Lower leg skin (tissue), 4 donors: ENCODE data around the gene NLRP1. TPM values are rescaled to one million over a fixed set of nuclear protein-coding genes. Genes with fewer than 3 reads are reported as not detected.

Experiments used
- DNase-seq, 2 donors: peaks; one replicate each; pipeline ENCODE4 v3.0.0-alpha.2; 2019; ENCODE audit warnings: low spot score in 2 of 2
- H3K4me3 ChIP-seq: fragments of 200-600 bp; sonication (generic); 2 replicates; pipeline ENCODE4 v1.5.1; 2017; ENCODE audit warnings: mild to moderate bottlenecking, low read depth; ENCODE audit not compliant: poor library complexity, severe bottlenecking
- POLR2A ChIP-seq, 2 donors: fragments of 450-650 bp; IDR thresholded peaks; one replicate each; pipeline ENCODE4 v1.6.1; 2016 to 2017; ENCODE audit warnings: antibody characterized with exemption in 2 of 2, mild to moderate bottlenecking in 1 of 2, moderate library complexity in 1 of 2
- WGBS, 2 donors: methylation state at CpG; one replicate each; pipeline ENCODE4 v1.1.5; 2018; 5-methylcytosine and 5-hydroxymethylcytosine counted together
- intact Hi-C: fragments of 100-400 bp; cut with DNase I; formaldehyde crosslinking; loops from one replicate; pipeline ENCODE4 v1.15.0; 2023; ENCODE audit warnings: low total_unique reads
- total RNA-seq, 4 donors: library from RNA; depleted of rRNA; stranded (reverse); fragments of >200 nt; gene quantifications; one replicate each; pipeline ENCODE4 v1.1.0, GENCODE V29; 2016
- TF ChIP-seq, protein P1 (sequence below), 3 donors: fragments of 450-650 bp; IDR thresholded peaks; one replicate each; pipeline ENCODE4 v1.5.1; 2016; ENCODE audit warnings: antibody characterized with exemption in 3 of 3, mild to moderate bottlenecking in 3 of 3, moderate library complexity in 2 of 3

The NLRP1 gene
- total RNA-seq, 4 donors from 2014 or later, result 55.5 to 163 (median 68.9) TPM

DNA sequence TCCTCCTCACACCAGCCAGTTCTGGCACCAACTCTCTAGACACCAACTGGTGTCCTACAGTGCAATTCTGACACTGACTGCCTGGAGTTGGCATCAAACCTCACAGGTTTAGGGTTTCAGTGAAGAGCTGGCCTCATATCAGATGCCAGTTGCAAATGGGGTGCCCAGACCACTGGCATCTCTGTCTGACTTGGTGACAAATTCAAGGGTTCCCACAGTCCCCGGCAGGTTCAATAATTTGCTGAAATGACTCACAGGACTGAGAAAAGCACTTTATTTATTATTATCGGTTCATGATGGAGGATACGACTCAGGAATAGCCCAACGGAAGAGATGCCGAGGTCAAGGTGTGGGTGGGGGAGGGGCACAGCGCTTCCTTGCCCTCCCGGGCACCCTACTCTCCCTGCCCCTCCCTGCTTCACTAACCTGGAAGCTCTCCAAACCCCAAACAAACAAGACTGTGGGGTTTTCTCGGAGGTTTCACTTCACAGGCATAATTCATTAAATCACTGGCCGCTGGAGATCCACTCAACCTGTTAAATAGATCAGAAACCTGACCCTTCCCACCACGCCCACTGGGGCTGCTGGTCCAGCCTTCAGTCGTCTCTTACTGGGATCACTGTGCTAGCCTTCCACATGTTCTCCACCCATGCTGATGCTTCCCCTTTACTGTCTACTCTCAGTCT is 1.7 kb upstream of the NLRP1 start:
- intact Hi-C loops, result loop anchor here (10.0 kb wide), 1 partner anchor 119 kb away; no protein-coding TSS in a partner anchor
- no peak for DNase-seq
- no peak overlapping the region for H3K4me3 ChIP-seq
- 19 to 23% methylated on average over 11 of the region's 11 CpGs for WGBS, 2 donors
- no peak for TF ChIP-seq POLR2A (IDR thresholded peaks at IDR 0.05)
- TF ChIP-seq, protein P1, sequence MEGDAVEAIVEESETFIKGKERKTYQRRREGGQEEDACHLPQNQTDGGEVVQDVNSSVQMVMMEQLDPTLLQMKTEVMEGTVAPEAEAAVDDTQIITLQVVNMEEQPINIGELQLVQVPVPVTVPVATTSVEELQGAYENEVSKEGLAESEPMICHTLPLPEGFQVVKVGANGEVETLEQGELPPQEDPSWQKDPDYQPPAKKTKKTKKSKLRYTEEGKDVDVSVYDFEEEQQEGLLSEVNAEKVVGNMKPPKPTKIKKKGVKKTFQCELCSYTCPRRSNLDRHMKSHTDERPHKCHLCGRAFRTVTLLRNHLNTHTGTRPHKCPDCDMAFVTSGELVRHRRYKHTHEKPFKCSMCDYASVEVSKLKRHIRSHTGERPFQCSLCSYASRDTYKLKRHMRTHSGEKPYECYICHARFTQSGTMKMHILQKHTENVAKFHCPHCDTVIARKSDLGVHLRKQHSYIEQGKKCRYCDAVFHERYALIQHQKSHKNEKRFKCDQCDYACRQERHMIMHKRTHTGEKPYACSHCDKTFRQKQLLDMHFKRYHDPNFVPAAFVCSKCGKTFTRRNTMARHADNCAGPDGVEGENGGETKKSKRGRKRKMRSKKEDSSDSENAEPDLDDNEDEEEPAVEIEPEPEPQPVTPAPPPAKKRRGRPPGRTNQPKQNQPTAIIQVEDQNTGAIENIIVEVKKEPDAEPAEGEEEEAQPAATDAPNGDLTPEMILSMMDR (IDR thresholded peaks at IDR 0.05), result no peak

GRCh38 chr17:5585287-5585794 is 1.0 kb upstream of the NLRP1 start:
- no peak for DNase-seq
- TF ChIP-seq, protein P1 (IDR thresholded peaks at IDR 0.05), result no peak
- TF ChIP-seq POLR2A (IDR thresholded peaks at IDR 0.05), result no peak
- H3K4me3 ChIP-seq, result no peak overlapping the region
- WGBS, 2 donors, result 90 to 92% methylated on average over 11 of the region's 11 CpGs
- intact Hi-C loops, result loop anchor here (10.0 kb wide), 1 partner anchor 119 kb away; no protein-coding TSS in a partner anchor

DNA sequence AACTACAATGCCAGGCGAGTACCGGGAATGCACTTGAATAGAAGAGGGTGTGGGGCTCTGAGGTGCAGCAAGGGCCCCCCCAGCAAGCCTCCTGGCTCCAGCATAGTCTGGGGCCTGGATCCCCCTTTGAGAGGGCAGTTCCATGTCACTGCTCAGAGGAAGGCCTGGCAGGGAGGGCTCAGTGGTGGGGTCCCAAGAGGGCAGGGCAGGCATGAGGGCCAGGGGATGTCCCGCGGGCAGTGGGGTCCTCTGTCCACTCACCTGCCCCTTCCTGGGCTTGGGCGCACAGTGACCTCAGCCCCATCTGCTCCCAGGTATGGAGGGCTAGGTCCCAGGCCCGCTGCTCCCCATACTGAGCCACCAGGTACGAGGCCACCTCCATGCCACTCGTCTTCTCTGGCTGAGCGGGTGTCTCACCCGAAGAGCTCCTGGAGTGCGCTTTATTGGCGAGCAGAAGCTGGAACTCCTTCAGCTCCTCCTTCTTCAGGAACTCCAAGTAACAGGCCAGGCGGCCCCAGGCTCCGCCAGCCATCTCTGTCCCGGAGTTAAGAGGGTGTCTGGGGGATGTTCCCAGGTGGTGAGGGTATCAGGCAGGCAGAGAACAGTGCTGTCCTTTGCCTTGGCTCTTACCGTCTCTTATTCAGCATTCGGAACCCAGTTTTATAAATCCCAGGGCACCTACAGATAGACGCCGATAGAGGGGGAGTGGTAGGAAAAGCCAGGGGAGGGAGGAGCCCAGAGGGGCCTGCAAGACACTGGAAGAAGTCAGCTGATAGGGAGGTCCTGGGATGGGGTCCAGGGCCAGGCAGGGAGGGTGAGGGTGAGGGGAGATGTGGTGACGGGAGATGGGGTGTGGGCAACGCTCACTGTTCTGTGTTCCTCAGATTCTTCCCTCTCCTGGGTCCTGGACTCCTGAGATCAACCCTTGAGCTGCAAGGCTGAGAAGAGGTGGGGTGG is 605 bp downstream of the NLRP1 start:
- peak; percentile 41 to 91 for DNase-seq
- intact Hi-C loops, result loop anchor here (10.0 kb wide), 1 partner anchor 121 kb away; no protein-coding TSS in a partner anchor
- H3K4me3 ChIP-seq, result peak overlapping the region; percentile 32
- TF ChIP-seq POLR2A (IDR thresholded peaks at IDR 0.05), result no peak
- TF ChIP-seq, protein P1 (IDR thresholded peaks at IDR 0.05), result no peak
- WGBS, 2 donors, result 20 to 32% methylated on average over 16 to 17 of the region's 21 CpGs

GRCh38 chr17:5582209-5583185 is 1.8 kb downstream of the NLRP1 start:
- WGBS, 2 donors, result 54 to 58% methylated on average over 11 of the region's 11 CpGs
- peak in 1 of 2 donors; percentile 29 for DNase-seq
- TF ChIP-seq, protein P1 (IDR thresholded peaks at IDR 0.05), result no peak
- TF ChIP-seq POLR2A (IDR thresholded peaks at IDR 0.05), result no peak
- intact Hi-C loops, result loop anchor here (10.0 kb wide), 1 partner anchor 122 kb away; no protein-coding TSS in a partner anchor
- no peak overlapping the region for H3K4me3 ChIP-seq

GRCh38 chr17:5581655-5582054 is 2.7 kb downstream of the NLRP1 start:
- intact Hi-C loops, result loop anchor here (10.0 kb wide), 1 partner anchor 123 kb away; no protein-coding TSS in a partner anchor
- DNase-seq, result no peak
- 80 to 93% methylated on average over 3 of the region's 3 CpGs for WGBS, 2 donors
- no peak overlapping the region for H3K4me3 ChIP-seq
- TF ChIP-seq, protein P1 (IDR thresholded peaks at IDR 0.05), result no peak
- TF ChIP-seq POLR2A (IDR thresholded peaks at IDR 0.05), result no peak
